ENCODE data around the gene ELF2. TPM values are rescaled to one million over a fixed set of nuclear protein-coding genes. Genes with fewer than 3 reads are reported as not detected.
"Not testable (repeated sequence)": the region's sequence is repeated elsewhere in the genome, so short reads cannot be mapped to it uniquely, and the experiment has no call there.

The ELF2 gene
- total RNA-seq, 4 donors from 2014 or later = 37.1 to 54.9 (median 44.7) TPM

DNA sequence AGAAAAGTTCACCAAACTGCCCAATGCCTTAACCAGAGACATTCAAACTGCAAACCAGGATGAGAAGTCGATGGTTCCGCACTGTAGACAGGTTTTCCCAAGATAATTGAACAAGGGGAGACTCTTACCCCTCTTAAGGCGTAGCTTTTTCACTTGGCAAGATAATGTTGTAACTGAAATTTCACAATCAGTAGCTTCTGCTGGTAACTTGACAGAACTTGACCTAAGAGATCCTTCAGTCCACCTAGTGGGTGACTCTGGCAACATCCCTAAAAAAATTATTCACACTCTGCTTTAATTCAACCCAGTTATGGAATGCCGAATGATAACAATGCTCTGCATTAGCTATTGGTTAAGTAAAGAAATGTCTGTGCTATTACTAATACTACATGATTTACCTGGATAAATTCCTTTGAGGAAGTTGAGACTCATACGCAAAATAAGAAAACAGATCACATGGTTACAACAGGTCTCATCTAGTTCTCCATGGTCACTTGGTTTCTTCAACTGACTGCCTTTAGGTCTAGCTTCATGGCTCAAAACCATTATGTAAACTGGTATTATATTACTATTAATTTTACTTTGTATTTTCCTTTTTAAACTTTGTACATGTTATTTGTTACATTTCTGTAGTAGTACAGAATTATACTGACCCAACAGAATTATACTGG lies 9.1 kb downstream of the ELF2 start:
- DNase-seq (ENCODE audit: low spot score in 2 of 2) = no peak
- intact Hi-C loops (cut with DNase I; ENCODE audit: low total_unique reads) = loop anchor here (10.0 kb wide), 1 partner anchor 63 kb away; no protein-coding TSS in a partner anchor
- H3K4me3 ChIP-seq (ENCODE audit: low read depth, poor library complexity, severe bottlenecking) = no peak overlapping the region
- 50 to 52% methylated on average over 5 of the region's 5 CpGs for whole genome bisulfite sequencing, 2 donors
- no peak for TF ChIP-seq POLR2A (IDR thresholded peaks at IDR 0.05)
- TF ChIP-seq, protein P1, sequence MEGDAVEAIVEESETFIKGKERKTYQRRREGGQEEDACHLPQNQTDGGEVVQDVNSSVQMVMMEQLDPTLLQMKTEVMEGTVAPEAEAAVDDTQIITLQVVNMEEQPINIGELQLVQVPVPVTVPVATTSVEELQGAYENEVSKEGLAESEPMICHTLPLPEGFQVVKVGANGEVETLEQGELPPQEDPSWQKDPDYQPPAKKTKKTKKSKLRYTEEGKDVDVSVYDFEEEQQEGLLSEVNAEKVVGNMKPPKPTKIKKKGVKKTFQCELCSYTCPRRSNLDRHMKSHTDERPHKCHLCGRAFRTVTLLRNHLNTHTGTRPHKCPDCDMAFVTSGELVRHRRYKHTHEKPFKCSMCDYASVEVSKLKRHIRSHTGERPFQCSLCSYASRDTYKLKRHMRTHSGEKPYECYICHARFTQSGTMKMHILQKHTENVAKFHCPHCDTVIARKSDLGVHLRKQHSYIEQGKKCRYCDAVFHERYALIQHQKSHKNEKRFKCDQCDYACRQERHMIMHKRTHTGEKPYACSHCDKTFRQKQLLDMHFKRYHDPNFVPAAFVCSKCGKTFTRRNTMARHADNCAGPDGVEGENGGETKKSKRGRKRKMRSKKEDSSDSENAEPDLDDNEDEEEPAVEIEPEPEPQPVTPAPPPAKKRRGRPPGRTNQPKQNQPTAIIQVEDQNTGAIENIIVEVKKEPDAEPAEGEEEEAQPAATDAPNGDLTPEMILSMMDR (IDR thresholded peaks at IDR 0.05) = no peak

DNA sequence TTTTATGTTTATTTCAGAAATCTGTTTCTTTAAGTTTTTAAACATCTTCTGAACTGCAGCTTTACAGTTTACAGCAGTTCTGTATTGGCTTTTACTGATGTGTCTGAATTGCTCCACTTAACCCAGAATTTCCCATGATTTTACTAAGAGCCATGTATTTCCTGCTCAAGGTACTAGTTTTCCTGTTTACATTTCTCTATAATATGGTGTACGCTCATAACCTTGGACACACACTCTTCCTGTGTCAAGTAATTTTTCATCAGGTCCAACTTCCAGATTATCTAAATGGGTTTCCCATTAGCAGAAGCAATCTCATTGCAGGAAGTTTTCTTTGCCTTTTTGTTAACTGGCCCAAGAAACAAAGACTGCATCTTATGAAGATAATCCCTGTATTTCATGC lies 12.3 kb downstream of the ELF2 start:
- TF ChIP-seq, protein P1 (IDR thresholded peaks at IDR 0.05) = no peak
- no peak for TF ChIP-seq POLR2A (IDR thresholded peaks at IDR 0.05)
- WGBS, 2 donors = 82 to 91% methylated on average over 1 of the region's 1 CpG
- intact Hi-C loops (cut with DNase I; ENCODE audit: low total_unique reads) = loop anchor here (10.0 kb wide), 1 partner anchor 60 kb away; no protein-coding TSS in a partner anchor

DNA sequence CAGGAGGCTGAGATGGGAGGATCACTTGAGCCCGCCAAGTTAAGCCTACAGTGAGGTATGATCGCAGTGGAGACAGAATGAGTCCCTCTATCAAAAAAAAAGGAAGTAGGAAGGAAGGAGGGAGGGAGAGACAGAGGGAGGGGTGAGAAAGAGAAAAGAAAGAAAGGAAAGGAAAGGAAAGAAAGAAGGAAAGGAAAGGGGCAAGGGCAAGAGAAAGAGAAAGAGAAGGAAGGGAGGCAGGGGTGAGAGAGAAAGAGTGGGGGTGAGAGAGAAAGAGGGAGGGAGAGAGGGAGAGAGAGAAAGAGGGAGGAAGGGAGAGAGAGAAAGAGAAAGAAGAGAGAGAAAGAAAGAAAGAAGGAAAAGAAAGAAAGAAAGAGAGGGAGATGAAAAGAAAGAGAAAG lies 13.2 kb downstream of the ELF2 start:
- 92 to 94% methylated on average over 2 of the region's 2 CpGs for WGBS, 2 donors

More for the DNA sequence above, 12.3 kb downstream of the ELF2 start:
- no peak overlapping the region for H3K4me3 ChIP-seq (ENCODE audit: low read depth, poor library complexity, severe bottlenecking)
- DNase-seq (ENCODE audit: low spot score in 2 of 2) = no peak

DNA sequence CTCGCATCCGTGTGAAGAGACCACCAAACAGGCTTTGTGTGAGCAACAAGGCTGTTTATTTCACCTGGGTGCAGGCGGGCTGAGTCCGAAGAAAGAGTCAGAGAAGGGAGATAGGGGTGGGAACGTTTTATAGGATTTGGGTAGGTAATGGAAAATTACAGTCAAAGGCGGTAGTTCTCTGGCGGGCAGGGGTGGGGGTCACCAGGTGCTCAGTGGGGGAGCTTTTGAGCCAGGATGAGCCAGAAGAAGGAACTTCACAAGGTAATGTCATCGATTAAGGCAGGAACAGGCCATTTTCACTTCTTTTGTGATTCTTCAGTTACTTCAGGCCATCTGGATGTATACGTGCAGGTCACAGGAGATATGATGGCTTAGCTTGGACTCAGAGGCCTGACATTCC lies 19.0 kb downstream of the ELF2 start:
- 89% methylated on average over 9 of the region's 9 CpGs for WGBS, 2 donors
- H3K4me3 ChIP-seq (ENCODE audit: low read depth, poor library complexity, severe bottlenecking); DNase-seq (ENCODE audit: low spot score in 2 of 2); intact Hi-C loops (cut with DNase I; ENCODE audit: low total_unique reads): not testable (repeated sequence)

More for the DNA sequence above, 13.2 kb downstream of the ELF2 start:
- H3K4me3 ChIP-seq (ENCODE audit: low read depth, poor library complexity, severe bottlenecking) = no peak overlapping the region
- no peak for DNase-seq (ENCODE audit: low spot score in 2 of 2)
- TF ChIP-seq, protein P1 (IDR thresholded peaks at IDR 0.05) = no peak
- no peak for TF ChIP-seq POLR2A (IDR thresholded peaks at IDR 0.05)
- intact Hi-C loops (cut with DNase I; ENCODE audit: low total_unique reads) = loop anchor here (10.0 kb wide), 1 partner anchor 59 kb away; no protein-coding TSS in a partner anchor

DNA sequence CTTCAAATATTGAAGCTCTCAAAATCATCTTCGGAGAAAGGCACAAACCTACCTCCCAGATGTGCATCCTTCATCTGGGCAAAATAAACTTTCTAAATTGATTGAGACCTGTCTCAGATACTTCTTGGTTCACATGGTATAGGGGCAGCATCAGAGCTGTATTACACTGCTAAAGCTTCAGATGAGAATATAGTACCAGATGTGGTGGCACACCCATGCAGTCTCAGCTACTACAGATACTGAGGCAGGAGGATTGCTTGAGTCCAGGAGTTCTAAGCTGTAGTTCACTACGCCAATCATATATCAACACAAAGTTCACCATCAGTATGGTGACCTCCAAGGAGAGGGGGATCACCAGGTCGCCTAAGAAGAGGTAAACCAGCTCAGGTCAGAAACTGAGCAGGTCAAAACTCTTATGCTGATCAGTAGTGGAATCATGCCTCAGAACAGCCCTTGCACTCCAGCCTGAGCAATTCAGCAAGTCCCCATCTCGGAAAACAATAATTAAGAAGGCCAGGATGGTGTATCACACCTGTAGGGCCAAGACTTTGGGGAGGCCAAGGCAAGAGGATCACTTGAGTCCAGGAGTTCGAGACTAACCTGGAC lies 22.0 kb downstream of the ELF2 start:
- H3K4me3 ChIP-seq (ENCODE audit: low read depth, poor library complexity, severe bottlenecking) = no peak overlapping the region
- no peak for DNase-seq (ENCODE audit: low spot score in 2 of 2)
- intact Hi-C loops (cut with DNase I; ENCODE audit: low total_unique reads) = no loop called here
- TF ChIP-seq, protein P1 (IDR thresholded peaks at IDR 0.05) = no peak
- no peak for TF ChIP-seq POLR2A (IDR thresholded peaks at IDR 0.05)
- 92 to 97% methylated on average over 5 of the region's 5 CpGs for WGBS, 2 donors

DNA sequence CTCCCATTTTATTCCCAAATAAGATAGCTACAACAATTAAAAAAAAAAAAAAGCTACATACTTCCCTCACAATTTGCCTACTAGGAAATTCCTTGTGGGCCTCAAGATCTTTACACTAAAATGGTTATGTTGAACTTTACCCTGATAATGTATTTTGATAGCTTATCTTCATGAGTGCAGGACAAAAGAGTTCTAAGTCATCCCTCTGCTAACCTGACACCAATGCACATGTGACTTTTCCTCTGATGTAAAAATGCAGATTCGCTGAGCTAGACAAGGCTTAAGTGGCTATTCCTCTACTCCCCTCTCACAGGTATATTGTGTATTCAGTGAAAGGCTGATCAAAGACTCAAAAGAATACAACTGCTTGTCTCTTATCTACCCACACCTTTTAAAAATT lies 22.5 kb downstream of the ELF2 start:
- intact Hi-C loops (cut with DNase I; ENCODE audit: low total_unique reads) = no loop called here
- no peak for DNase-seq (ENCODE audit: low spot score in 2 of 2)
- TF ChIP-seq, protein P1 (IDR thresholded peaks at IDR 0.05) = no peak
- no peak for TF ChIP-seq POLR2A (IDR thresholded peaks at IDR 0.05)
- H3K4me3 ChIP-seq (ENCODE audit: low read depth, poor library complexity, severe bottlenecking) = no peak overlapping the region
- WGBS, 2 donors = 77 to 88% methylated on average over 1 of the region's 1 CpG

Data from lower leg skin (tissue), 4 donors.